Trophoblast cell (in vitro differentiated cells and primary cell): Measurements from ENCODE around the gene KIAA0232.

Experiments used
- DNase-seq, 2 donors: peaks; one replicate each; pipeline ENCODE4 v3.0.0-alpha.2; 2016
- H2AFZ ChIP-seq: 2 replicates; pipeline ENCODE4 v1.6.1; 2013; ENCODE audit warnings: low read length, moderate library complexity, mild to moderate bottlenecking; ENCODE audit not compliant: insufficient read depth, poor library complexity
- H2AK5ac ChIP-seq: 2 replicates; pipeline ENCODE4 v1.6.1; 2013; ENCODE audit warnings: mild to moderate bottlenecking, low read length
- H2BK120ac ChIP-seq: 2 replicates; pipeline ENCODE4 v1.6.1; 2013; ENCODE audit warnings: low read length, mild to moderate bottlenecking, moderate library complexity; ENCODE audit not compliant: insufficient read depth, poor library complexity
- H2BK12ac ChIP-seq: 2 replicates; pipeline ENCODE4 v1.6.1; 2013; ENCODE audit warnings: mild to moderate bottlenecking, low read length, moderate library complexity
- H2BK5ac ChIP-seq: 2 replicates; pipeline ENCODE4 v1.6.1; 2013; ENCODE audit warnings: low read length, low read depth, moderate library complexity, mild to moderate bottlenecking; ENCODE audit not compliant: poor library complexity
- H3K14ac ChIP-seq: 2 replicates; pipeline ENCODE4 v1.6.1; 2013; ENCODE audit warnings: mild to moderate bottlenecking, low read length
- H3K18ac ChIP-seq: 2 replicates; pipeline ENCODE4 v1.6.1; 2013; ENCODE audit warnings: mild to moderate bottlenecking, low read length
- H3K23ac ChIP-seq: 2 replicates; pipeline ENCODE4 v1.6.1; 2013; ENCODE audit warnings: low read length
- H3K27ac ChIP-seq: 2 replicates; pipeline ENCODE4 v1.5.1; 2013; ENCODE audit warnings: low read depth, mild to moderate bottlenecking, inconsistent platforms, low read length, moderate library complexity
- H3K27me3 ChIP-seq: 2 replicates; pipeline ENCODE4 v1.6.1; 2013; ENCODE audit warnings: inconsistent platforms, mild to moderate bottlenecking, low read length, moderate library complexity; ENCODE audit not compliant: insufficient read depth
- H3K36me3 ChIP-seq, 2 experiments: 1 replicate in 1 of 2; 2 replicates in 1 of 2; pipeline ENCODE4 v1.6.1; 2013; ENCODE audit warnings: low read length in 2 of 2, mild to moderate bottlenecking in 2 of 2, moderate library complexity in 1 of 2; ENCODE audit not compliant: insufficient read depth in 2 of 2, control insufficient read depth in 1 of 2
- H3K4ac ChIP-seq: 2 replicates; pipeline ENCODE4 v1.6.1; 2013; ENCODE audit warnings: low read depth, mild to moderate bottlenecking, low read length, moderate library complexity
- H3K4me1 ChIP-seq, 2 experiments: 1 replicate in 1 of 2; 2 replicates in 1 of 2; pipeline ENCODE4 v1.6.1; 2013; ENCODE audit warnings: low read length in 2 of 2, mild to moderate bottlenecking in 2 of 2, moderate library complexity in 1 of 2; ENCODE audit not compliant: insufficient read depth in 2 of 2, control insufficient read depth in 1 of 2
- H3K4me2 ChIP-seq: 2 replicates; pipeline ENCODE4 v1.6.1; 2013; ENCODE audit warnings: inconsistent platforms, mild to moderate bottlenecking, low read length, moderate library complexity
- H3K4me3 ChIP-seq: 2 replicates; pipeline ENCODE4 v1.5.1; 2013; ENCODE audit warnings: mild to moderate bottlenecking, low read depth, low read length, inconsistent platforms
- H3K79me1 ChIP-seq: one replicate; pipeline ENCODE4 v1.6.1; 2013; ENCODE audit warnings: low read length
- H3K79me2 ChIP-seq: 2 replicates; pipeline ENCODE4 v1.6.1; 2013; ENCODE audit warnings: low read length, mild to moderate bottlenecking; ENCODE audit not compliant: control insufficient read depth, insufficient read depth, poor library complexity
- H3K9ac ChIP-seq: 2 replicates; pipeline ENCODE4 v1.6.1; 2013; ENCODE audit warnings: mild to moderate bottlenecking, low read length
- H3K9me3 ChIP-seq: 2 replicates; pipeline ENCODE4 v1.6.1; 2013; ENCODE audit warnings: low read depth, mild to moderate bottlenecking, control low read depth, inconsistent platforms, low read length; ENCODE audit not compliant: insufficient read depth
- H4K12ac ChIP-seq: 2 replicates; pipeline ENCODE4 v1.6.1; 2013; ENCODE audit warnings: low read depth, mild to moderate bottlenecking, low read length, moderate library complexity
- H4K8ac ChIP-seq: 2 replicates; pipeline ENCODE4 v1.6.1; 2013; ENCODE audit warnings: low read depth, mild to moderate bottlenecking, low read length, moderate library complexity
- H4K91ac ChIP-seq: one replicate; pipeline ENCODE4 v1.6.1; 2013; ENCODE audit warnings: low read depth, mild to moderate bottlenecking, low read length, moderate library complexity
- WGBS: extraction: QIAGEN DNeasy Blood & Tissue Kit; methylation state at CpG from one replicate; pipeline ENCODE4 v1.1.7; 2013; ENCODE audit warnings: missing lambda C conversion rate; ENCODE audit not compliant: insufficient read length, insufficient coverage; ENCODE audit errors: extremely low coverage; 5-methylcytosine and 5-hydroxymethylcytosine counted together

Gene KIAA0232

GRCh38 chr4:6802025-6802424 lies 19.5 kb downstream of the KIAA0232 start:
- Histone ChIP-seq H4K91ac (no peak overlapping the region), H3K79me1 (peaks cover 1% of the 10 kb centered on the region), H3K18ac (no peak overlapping the region), H3K9me3 (no peaks in the 10 kb centered on the region), H2BK5ac (no peak overlapping the region), H3K36me3 (peaks cover 0 to 3% of the 10 kb centered on the region in 2 experiments), H2AFZ (no peak overlapping the region), H2BK120ac (no peak overlapping the region), H3K27ac (no peak overlapping the region), H4K12ac (no peak overlapping the region), H3K4me2 (no peak overlapping the region), H3K4ac (peak overlapping the region; percentile 19), H3K79me2 (peaks cover 5% of the 10 kb centered on the region), H3K4me3 (no peak overlapping the region), H3K9ac (no peak overlapping the region), H2AK5ac (no peak overlapping the region), H3K27me3 (no peaks in the 10 kb centered on the region), H3K4me1 (peaks cover 2 to 13% of the 10 kb centered on the region in 2 experiments), H3K23ac (no peak overlapping the region), H2BK12ac (no peak overlapping the region), H3K14ac (no peak overlapping the region), H4K8ac (no peak overlapping the region)
- DNase-seq = no peak
- WGBS = no CpG with 5 or more reads among the region's 8 CpGs

GRCh38 chr4:6802626-6803025 lies 20.1 kb downstream of the KIAA0232 start:
- no peak overlapping the region for H4K8ac ChIP-seq
- no CpG with 5 or more reads among the region's 2 CpGs for WGBS

DNA sequence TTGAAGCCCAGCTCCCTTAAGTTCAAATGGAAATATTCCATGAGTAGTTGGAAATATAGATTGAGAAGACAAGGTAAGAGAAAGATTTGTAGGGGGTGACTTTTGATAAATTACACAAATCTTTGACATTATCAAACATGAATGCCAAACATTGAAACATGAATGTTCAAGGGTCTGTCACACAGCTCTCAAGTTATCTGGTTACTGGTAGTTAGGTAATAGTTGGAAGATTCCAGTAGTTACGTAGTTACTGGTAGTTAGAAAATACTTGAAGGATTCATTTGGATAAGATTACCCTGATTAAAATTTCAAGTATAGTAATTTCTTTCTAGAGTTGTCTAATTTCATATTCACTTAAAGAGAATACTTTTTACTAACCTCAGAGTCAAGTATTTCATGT lies 20.7 kb downstream of the KIAA0232 start:
- Histone ChIP-seq H3K79me2 (peaks cover 3% of the 10 kb centered on the region), H3K79me1 (no peaks in the 10 kb centered on the region), H3K9ac (no peak overlapping the region), H3K18ac (no peak overlapping the region), H3K23ac (no peak overlapping the region), H3K4me1 (peaks cover 2 to 9% of the 10 kb centered on the region in 2 experiments), H2BK12ac (no peak overlapping the region), H3K4ac (no peak overlapping the region), H4K8ac (no peak overlapping the region), H3K36me3 (peaks cover 0 to 3% of the 10 kb centered on the region in 2 experiments), H4K91ac (no peak overlapping the region), H4K12ac (no peak overlapping the region), H2AFZ (no peak overlapping the region), H3K14ac (no peak overlapping the region), H3K9me3 (no peaks in the 10 kb centered on the region), H3K27ac (no peak overlapping the region), H3K27me3 (no peaks in the 10 kb centered on the region), H2BK120ac (no peak overlapping the region), H3K4me3 (no peak overlapping the region), H3K4me2 (no peak overlapping the region), H2AK5ac (no peak overlapping the region), H2BK5ac (no peak overlapping the region)
- peak in 1 of 2 donors; percentile 78 for DNase-seq
- WGBS = no CpG with 5 or more reads among the region's 1 CpG

More at GRCh38 chr4:6802626-6803025, 20.1 kb downstream of the KIAA0232 start:
- H4K91ac ChIP-seq = no peak overlapping the region
- H3K27ac ChIP-seq = no peak overlapping the region
- H3K23ac ChIP-seq = no peak overlapping the region
- H3K36me3 ChIP-seq = peaks cover 0 to 3% of the 10 kb centered on the region in 2 experiments
- no peak overlapping the region for H3K4ac ChIP-seq
- no peak overlapping the region for H2BK120ac ChIP-seq
- no peak overlapping the region for H4K12ac ChIP-seq
- peaks cover 3% of the 10 kb centered on the region for H3K79me2 ChIP-seq
- no peaks in the 10 kb centered on the region for H3K27me3 ChIP-seq
- no peaks in the 10 kb centered on the region for H3K9me3 ChIP-seq
- H3K79me1 ChIP-seq = no peaks in the 10 kb centered on the region
- H3K4me2 ChIP-seq = no peak overlapping the region
- no peak overlapping the region for H2AFZ ChIP-seq
- H3K4me1 ChIP-seq = peaks cover 2 to 10% of the 10 kb centered on the region in 2 experiments
- no peak overlapping the region for H3K14ac ChIP-seq
- H3K18ac ChIP-seq = no peak overlapping the region
- H2BK5ac ChIP-seq = no peak overlapping the region
- H2AK5ac ChIP-seq = no peak overlapping the region
- DNase-seq = peak; percentile 85 to 93
- no peak overlapping the region for H2BK12ac ChIP-seq
- no peak overlapping the region for H3K4me3 ChIP-seq
- no peak overlapping the region for H3K9ac ChIP-seq

GRCh38 chr4:6804082-6804752 lies 21.7 kb downstream of the KIAA0232 start:
- Histone ChIP-seq H3K4me1 (peaks cover 2 to 7% of the 10 kb centered on the region in 2 experiments), H2AK5ac (no peak overlapping the region), H3K9ac (no peak overlapping the region), H3K23ac (no peak overlapping the region), H3K14ac (no peak overlapping the region), H4K8ac (no peak overlapping the region), H3K4me2 (no peak overlapping the region), H3K27ac (no peak overlapping the region), H3K4ac (peak overlapping the region; percentile 79), H3K79me1 (no peaks in the 10 kb centered on the region), H2BK120ac (no peak overlapping the region), H3K9me3 (no peaks in the 10 kb centered on the region), H3K36me3 (peaks cover 0 to 3% of the 10 kb centered on the region in 2 experiments), H3K79me2 (peaks cover 3% of the 10 kb centered on the region), H4K91ac (no peak overlapping the region), H3K18ac (no peak overlapping the region), H4K12ac (no peak overlapping the region), H3K4me3 (no peak overlapping the region), H2AFZ (no peak overlapping the region), H3K27me3 (no peaks in the 10 kb centered on the region), H2BK5ac (no peak overlapping the region), H2BK12ac (no peak overlapping the region)
- DNase-seq = no peak
- no CpG with 5 or more reads among the region's 8 CpGs for WGBS
